Inflammatory macrophage treated with lipopolysaccharide for 4 hours (primary cell): Measurements from ENCODE around the gene MPV17L2.

Experiments
- DNase-seq: peaks from one replicate; pipeline ENCODE4 v3.0.0-alpha.2; 2020

Gene MPV17L2

DNA sequence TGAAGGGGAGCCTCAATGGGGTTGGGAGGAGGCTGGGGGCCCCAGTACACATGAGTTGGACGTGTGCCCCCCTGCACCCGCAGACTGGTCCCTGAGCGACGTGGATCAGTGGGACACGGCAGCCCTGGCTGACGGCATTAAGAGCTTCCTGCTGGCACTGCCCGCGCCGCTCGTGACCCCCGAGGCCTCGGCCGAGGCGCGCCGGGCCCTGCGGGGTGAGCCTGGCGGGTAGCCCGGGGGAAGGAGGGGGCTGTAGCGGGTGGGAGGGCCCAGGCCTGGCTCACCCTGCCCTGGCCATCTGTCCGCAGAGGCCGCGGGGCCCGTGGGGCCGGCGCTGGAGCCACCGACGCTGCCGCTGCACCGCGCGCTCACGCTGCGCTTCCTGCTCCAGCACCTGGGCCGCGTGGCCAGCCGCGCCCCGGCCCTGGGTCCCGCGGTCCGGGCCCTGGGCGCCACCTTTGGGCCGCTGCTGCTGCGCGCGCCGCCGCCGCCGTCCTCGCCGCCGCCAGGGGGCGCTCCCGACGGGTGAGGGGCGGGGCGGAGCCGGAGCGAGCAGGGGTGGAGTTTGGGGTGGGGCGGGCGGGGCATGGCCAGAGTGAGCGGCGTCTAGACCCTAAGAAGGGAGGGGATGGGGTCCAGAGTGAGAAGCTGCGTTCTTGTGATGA, 31.9 kb upstream of the MPV17L2 start:
- DNase-seq, result peak; percentile 63

DNA sequence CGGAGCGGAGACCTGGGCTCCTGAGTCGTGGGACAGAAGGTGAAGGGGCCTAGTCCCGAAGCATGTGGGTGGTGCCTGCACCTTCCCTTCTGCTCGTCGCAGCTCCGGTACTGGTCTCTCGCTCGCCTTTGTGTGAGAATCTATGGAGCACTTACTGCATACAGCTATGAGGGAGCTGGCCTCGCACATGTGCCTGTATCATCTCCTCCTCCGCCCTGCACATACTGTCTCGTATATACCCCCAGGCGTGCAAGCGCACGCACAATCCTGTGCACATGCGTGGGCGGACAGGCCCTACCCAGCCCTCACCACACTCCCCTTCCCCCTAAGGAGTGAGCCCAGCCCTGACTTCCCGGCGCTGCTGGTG, 31.4 kb upstream of the MPV17L2 start:
- DNase-seq, result no peak

DNA sequence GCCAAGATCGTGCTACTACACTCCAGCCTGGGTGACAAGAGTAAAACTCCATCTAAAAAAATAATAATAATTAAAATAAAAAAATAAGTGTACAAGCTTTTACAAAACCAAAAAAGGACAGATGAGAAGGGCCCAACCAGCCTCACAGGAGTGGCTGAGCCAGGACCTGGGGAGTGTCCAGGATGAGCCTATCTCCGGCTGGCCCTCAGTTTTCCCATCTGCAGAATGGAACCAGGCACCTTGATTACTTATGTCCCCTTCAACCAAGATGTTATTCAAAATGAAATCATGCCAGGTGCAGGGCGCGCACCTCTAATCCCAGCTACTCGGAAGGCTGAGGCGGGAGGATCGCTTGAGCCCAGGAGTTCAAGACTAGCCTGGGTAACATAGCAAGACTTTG, 28.9 kb upstream of the MPV17L2 start:
- DNase-seq, result no peak

DNA sequence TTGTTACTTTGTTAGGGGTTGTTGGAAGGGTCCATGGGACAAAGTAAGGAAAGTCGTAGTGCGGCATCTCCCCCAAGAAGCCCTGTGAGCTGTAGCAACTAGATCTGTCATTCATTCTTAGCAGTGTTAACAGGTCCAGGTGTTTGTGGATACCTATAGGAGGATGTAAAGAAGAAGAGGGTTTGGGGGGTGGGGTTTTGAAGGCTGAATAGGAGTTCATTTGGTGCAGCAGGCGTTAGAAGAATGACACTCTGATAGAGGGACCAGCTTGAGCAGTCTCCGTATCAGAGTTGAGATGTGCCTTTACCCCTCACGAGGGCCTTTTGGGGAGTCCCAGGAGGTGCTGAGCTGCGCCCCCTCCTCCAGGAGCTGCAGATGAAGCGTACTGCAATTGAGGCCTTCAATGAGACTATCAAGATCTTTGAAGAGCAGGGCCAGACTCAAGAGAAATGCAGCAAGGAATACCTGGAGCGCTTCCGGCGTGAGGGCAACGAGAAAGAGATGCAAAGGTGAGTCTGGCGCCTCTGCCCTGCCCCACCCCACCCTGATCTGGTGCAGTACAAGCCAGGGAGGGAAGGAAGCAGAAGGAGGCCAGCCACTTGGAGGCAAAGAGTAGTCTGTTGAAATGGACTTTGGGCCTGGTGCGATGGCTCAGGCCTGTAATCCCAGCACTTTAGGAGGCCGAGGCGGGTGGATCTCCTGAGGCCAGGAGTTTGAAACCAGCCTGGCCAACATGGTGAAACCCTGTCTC, 27.0 kb upstream of the MPV17L2 start:
- no peak for DNase-seq

DNA sequence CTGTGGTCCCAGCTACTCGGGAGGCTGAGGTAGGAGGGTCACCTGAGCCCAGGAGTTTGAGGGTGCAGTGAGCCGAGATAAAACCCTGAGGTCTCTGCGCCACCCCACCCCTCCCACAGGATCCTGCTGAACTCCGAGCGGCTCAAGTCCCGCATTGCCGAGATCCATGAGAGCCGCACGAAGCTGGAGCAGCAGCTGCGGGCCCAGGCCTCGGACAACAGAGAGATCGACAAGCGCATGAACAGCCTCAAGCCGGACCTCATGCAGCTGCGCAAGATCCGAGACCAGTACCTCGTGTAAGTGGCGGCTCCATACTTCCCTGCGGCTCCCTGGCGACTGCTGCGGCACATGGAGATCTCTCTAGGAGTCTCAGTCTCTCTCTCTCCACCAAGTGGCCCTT, 26.0 kb upstream of the MPV17L2 start:
- no peak for DNase-seq

DNA sequence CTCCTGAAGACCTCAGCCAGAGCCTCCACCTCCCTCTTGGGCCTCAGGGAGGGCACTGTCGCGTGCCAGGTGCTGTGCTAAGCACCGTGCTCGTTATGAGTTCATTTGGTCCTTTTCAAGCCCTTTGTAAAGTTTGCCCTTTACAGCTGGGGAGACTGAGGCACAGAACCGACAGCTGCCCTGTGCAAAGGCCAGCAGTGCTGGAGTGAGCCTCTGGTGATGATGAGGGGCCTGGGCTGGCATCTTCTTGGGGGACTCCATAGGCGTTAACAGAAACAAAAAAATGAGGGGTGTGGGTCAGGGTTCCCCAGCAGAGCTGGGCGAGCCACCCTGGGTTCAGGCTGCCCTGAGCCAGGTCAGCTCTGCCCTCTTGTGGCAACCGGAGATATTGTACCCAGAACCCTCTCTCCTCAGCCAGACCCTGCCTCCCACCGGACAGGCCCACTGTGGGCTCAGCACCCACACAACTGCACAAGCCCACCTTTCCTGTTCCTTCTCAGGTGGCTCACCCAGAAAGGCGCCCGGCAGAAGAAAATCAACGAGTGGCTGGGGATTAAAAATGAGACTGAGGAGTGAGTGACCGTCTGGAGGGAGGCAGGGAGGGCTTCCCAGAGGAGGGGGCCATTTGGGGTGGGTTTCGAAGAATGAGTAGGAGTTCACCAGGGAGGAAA, 24.9 kb upstream of the MPV17L2 start:
- DNase-seq, result peak; percentile 49

DNA sequence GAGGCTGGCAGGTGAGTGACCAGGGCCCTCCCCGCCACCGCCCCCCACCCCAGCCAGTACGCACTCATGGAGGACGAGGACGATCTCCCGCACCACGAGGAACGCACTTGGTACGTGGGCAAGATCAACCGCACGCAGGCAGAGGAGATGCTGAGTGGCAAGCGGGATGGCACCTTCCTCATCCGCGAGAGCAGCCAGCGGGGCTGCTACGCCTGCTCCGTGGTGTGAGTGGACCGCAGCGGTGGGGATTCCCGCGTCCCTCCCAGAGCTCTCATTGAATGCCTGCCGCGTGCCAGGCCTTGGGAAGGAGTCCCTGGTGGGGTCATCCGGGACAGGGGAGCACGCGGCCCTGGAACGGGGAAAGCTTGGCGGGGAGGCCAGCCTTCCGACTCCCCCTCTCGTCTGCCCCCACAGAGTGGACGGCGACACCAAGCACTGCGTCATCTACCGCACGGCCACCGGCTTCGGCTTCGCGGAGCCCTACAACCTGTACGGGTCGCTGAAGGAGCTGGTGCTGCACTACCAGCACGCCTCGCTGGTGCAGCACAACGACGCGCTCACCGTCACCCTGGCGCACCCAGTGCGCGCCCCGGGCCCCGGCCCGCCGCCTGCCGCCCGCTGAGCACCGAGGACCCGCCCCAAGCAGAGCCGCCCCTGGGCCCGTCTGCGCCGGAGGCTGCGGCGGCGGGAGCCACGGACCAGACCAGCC, 24.2 kb upstream of the MPV17L2 start:
- DNase-seq, result no peak

DNA sequence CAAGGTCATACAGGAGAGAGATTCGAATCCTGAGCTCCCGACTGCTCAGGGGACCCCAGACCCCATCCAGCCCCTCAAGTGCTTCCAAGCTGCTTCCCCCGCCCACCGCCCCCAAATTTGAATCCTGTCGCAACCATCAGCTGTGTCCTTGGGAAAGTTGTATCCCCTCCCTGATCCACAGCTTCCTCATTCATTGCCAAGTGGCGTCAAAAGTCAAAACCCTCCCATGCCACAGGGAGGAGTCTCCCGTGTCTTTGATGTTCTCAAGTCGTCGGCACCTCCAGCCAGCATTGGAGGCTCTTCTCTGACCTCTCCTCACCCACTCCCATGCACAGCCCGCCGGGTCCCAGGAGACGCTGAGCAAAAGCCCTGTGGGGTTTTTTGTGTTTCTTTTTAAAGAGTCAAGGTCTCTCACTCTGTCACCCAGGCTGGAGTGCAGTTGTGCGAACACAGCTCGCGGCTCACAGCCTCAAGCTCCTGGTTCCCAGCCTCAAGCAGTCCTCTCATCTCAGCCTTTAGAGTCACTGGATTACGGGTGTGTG, 22.2 kb upstream of the MPV17L2 start:
- DNase-seq, result peak; percentile 90

DNA sequence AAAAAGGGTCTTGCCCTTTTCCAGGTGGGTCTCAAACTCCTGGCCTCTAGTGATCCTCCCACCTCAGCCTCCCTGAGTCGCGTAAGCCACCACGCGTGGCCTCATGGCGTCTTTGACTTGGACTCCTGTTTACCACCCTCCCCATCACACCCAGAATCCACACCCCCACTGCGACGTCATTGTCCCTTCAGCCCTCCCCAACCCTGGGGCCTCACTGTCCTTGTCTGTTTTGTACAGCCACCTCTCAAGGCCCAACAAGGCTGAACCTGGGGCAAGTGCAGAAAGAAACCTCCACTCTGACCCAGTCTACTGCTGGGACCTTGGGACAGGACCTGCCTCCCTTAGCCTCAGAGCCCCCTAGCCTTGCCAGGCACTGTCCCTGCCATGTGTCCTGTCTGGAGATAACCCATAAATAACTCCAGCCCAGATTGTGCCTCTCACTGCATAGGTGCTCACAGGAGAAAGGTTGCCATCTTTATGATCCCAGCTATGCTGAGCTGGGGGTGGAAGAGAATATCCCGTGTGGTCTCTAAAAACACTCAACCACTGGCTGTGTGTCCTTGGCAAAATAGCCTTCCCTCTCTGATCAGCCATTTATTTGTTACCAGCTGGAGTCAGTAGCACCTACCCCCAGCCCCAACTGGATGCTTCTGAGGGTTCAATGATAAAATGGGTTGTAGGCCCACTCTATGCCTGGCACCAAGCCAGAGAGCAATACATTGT, 21.3 kb upstream of the MPV17L2 start:
- peak; percentile 49 for DNase-seq

DNA sequence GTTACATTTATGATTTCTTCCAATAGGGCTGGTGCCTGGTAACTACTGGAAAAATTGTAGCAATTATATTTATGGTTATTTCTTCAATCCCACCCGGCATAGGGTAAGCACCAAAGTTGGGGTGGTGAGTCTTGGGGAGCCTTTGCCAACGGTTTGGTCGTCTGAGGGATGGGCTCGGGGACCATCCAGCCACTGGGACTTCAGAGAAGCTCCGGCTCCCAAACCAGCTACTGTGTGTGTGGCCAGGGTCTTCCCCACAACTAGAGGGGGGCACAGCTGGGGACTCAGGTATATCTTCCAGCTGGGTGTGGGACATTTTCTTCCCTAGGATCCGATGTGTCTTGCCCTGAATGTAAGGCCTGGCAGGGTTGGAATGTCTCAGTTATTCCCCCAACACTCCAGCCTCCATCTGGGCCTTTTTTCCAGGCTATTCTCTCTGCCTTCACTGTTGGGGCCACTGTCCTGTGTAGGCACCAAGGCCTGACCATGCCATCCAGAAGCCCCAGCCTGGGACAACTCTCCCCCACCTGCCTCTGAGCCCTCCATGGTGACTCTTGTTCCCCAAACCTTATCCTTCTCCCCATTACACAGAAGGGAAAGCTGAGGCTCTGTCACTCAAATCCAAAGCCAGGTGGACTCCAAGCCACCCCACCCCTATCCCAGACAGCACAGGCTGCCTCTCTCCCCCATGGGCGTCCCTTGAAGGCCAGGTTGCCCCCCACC, 20.5 kb upstream of the MPV17L2 start:
- no peak for DNase-seq

DNA sequence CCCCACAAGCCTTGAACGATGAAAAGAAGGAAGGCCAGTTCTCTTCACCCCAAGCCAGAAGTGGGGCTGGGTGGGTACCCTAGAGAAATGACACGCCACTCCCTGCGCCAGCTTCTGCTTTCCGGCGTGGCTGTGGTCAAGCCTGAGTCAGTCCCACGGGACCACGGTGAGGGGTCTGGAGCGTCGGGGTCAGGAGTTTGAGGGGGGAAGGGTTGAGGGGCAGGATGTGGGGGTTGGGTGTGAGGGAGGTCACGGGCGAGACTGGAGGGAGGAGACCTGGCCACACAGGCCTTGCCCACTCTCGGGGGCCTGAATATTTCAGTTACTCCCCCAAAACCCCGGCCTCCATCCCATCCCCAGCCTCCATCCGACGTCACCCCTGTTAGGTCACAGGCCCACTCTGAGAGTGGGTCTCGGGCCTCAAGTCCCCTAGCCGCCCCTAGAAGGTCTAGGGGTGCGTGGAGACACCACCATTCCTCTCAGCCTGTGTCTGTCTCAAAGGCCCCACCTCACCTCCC, 19.9 kb upstream of the MPV17L2 start:
- peak; percentile 96 for DNase-seq

DNA sequence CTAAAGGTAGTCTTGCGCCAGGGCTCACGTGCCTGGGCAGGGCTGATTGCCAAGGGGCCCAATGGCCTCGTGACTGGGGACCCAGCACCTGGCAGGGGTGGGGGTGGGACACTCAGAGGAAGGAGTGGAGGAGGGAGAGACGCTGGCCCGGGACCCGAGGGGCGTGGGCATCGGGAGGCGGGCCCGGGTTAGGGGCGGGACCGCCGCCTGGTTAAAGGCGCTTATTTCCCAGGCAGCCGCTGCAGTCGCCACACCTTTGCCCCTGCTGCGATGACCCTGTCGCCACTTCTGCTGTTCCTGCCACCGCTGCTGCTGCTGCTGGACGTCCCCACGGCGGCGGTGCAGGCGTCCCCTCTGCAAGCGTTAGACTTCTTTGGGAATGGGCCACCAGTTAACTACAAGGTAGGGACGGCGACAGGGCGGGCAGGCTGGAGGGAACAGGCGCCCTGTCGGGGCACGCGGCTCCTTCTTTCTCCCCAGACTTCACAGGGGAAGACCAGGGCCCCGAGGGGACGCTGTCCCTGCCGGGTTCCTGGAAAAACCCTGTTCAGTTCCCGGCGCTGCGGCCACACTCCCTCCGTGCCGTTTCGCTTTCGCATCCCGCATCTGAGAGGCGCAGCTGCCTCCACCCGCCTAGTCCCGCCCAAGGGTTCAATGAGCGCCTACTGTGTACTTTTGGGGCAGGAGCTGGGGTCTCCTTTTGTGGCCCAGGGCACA, 19.3 kb upstream of the MPV17L2 start, which contains the start of gene IFI30:
Gene IFI30, plus strand, starts transcription at position 242 of the 717 bp plus-strand sequence. Its CDS starts 29 bp downstream, at position 271.
- DNase-seq, result peak; percentile 89

DNA sequence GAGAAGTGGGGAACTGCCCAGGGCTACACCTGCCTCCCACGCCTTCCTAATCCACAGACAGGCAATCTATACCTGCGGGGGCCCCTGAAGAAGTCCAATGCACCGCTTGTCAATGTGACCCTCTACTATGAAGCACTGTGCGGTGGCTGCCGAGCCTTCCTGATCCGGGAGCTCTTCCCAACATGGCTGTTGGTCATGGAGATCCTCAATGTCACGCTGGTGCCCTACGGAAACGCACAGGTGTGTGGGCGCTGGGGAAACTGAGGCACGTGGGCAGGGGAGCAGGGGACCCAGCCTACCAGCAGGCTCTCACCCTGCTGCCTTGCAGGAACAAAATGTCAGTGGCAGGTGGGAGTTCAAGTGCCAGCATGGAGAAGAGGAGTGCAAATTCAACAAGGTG, 18.0 kb upstream of the MPV17L2 start:
- DNase-seq, result no peak

DNA sequence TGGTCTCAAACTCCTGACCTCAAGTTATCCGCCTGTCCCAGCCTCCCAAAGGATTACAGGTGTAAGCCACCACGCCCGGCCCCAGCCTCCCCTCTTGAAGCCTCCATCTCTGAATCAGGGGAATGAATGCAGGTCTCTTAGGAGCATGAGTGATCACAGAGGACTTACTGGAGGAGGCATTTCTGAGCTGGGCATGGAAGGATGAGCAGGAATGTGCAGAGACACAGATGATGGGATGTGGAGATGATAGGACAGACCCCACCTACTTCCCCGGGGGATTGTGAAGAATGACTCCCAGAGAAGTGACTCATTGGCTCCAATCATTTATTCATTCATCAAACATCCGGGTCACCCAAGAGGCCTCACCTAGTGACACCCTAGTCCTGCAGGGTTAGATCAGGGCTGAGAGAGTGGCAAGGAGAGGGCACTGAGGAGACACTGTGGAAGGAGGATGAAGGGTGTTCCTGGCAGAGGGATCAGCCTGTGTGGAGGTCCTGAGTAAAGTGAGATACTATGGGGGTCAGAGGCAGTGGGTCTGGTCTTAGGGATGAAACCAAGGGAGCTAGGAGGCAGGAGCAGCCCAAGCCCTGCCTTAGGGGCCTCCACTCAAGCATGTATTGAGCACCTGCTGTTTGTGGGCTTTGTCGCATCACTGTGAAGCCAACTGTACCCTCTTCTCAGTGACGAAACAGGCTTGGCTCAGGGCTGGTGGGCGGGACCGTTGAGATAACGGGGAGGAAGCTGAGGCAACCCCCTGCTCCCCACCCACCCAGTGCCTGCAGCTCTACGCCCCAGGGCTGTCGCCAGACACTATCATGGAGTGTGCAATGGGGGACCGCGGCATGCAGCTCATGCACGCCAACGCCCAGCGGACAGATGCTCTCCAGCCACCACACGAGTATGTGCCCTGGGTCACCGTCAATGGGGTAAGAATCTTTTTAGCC, 16.4 kb upstream of the MPV17L2 start:
- peak; percentile 40 for DNase-seq

DNA sequence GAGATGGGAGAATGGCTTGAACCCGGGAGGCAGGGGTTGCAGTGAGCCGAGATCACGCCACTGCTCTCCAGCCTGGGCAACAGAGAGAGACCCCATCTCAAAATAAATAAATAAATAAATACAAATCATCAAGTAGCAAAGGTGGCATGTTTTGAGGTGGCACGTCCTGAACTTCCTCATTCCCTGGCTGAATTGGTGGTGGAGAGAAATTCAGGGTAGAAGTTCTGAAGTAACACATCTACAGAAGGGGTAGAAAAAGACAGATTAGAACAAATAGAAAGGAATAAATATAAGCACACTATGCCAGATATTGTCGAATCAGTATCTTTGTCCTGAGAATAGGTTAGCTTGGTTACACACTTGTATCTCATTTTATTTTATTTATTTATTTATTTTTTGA, 13.1 kb upstream of the MPV17L2 start:
- no peak for DNase-seq

DNA sequence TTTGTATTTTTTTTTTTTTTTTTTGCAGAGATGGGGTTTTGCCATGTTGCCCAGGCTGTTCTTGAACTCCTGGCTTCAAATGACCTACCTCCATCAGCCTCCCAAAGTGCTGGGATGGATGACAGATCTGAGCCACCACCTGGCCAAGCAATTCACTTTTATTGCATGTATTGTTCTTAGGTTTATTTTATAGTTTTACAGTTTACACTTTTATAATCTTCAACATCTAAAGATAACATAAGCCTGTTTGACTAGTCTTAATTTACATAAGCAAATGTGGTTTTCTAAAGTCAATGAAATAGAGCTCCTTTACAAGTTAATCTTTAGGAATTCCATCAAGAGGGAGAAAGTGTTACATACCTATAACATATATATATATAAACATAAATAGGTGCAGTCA, 9.5 kb upstream of the MPV17L2 start:
- no peak for DNase-seq

DNA sequence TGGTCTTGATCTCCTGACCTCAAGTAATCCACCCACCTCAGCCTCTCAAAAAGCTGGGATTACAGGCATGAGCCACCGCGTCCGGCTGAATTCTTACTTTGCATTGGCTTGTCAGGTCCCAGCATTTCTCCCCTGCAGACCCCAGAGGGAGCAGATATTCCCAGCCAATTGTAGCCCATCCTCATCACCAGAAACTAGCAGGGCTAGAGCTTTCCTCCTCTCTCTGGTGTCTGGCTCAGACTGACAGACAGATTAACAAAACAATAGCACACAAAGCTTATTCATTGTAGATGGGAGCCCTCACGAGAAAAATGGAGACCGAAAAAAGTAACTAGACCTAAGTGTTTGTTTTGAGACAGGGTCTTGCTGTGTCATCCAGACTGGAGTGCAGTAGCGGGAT, 7.5 kb upstream of the MPV17L2 start:
- no peak for DNase-seq

DNA sequence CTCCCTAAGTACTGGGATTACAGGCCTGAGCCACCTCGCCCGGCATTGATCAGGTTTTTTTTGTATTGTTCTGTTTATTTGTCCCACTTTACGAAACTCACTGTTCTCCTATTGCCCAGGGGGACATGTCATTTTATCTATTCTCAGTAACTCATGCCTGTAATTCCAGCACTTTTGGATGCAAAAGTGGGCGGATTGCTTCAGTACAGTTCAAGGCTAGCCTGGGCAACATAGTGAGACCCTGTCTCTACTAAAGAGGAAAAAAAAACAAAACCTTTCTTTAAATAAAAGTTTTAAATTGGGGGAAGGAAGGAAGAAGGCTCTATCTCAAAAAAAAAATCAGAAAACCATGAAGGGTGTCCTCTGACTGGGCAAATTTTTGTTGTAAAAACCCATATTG, 2.7 kb upstream of the MPV17L2 start:
- DNase-seq, result no peak

DNA sequence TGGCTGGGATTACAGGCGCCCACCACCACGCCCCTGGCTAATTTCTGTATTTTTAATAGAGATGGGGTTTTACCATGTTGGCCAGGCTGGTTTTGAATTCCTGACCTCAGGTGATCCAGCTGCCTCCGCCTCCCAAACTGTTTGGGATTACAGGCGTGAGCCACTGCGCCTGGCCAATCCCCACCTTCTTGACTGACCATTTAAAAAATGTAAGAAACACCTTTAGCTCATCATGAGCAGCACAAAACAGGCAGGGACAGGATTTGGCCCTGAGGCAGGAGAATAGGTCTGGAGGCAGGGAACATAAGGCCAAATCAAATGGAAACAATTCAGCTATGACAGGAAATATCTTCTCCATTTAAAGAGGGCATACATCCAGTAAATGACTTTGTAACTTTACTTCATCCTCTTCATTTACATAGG, 1.4 kb upstream of the MPV17L2 start:
- no peak for DNase-seq
